ENCODE results near the gene ITPRID2.

ITPRID2 gene

DNA sequence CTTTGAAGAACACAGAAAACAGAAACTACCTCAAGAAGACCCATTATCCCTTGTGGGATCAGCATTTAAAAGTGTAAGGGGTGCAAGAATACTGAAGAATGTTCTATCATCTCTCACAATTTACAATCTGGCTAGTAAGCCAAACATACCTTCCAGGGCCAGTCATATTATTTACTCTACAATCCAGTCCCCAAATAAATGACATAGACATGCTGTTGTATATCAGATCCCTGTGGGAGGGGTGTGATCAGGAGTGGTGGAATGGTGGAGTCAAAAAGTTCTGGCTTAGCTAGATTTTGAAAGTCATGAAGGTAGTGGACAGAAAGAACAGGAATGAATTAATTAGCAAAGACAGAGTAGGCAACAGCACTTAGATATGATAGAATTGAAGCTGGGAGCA lies 1.8 kb upstream of the ITPRID2 start:
- DNase-seq (ENCODE audit: extremely low read depth, low read depth), result no peak
- no peak overlapping the region for H3K4me3 ChIP-seq (replicated peaks; ENCODE audit: low read depth, low read length)
- TF ChIP-seq, protein P1, sequence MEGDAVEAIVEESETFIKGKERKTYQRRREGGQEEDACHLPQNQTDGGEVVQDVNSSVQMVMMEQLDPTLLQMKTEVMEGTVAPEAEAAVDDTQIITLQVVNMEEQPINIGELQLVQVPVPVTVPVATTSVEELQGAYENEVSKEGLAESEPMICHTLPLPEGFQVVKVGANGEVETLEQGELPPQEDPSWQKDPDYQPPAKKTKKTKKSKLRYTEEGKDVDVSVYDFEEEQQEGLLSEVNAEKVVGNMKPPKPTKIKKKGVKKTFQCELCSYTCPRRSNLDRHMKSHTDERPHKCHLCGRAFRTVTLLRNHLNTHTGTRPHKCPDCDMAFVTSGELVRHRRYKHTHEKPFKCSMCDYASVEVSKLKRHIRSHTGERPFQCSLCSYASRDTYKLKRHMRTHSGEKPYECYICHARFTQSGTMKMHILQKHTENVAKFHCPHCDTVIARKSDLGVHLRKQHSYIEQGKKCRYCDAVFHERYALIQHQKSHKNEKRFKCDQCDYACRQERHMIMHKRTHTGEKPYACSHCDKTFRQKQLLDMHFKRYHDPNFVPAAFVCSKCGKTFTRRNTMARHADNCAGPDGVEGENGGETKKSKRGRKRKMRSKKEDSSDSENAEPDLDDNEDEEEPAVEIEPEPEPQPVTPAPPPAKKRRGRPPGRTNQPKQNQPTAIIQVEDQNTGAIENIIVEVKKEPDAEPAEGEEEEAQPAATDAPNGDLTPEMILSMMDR (IDR thresholded peaks at IDR 0.05; ENCODE audit: low read depth, low read length, missing control alignments), result no peak

DNA sequence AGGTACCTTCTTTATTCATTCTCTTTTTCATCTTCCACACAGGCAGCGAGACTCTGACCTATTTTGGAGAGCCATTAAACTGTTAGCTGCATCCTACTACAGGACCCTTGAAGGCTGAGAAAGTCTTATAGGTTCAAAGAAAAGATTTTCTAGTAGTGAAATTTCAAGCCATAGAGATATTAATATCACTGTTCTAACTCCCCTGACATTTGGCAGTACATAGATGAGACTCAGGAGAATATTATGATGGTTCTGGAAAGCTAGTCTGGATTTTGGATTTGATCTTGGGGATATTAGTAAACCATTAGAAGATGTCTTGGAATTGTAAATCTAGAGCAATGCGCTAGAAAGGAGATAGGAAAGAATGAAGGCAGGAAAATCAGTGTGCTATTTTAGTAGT lies 1.3 kb upstream of the ITPRID2 start:
- no peak for DNase-seq (ENCODE audit: extremely low read depth, low read depth)
- no peak overlapping the region for H3K4me3 ChIP-seq (replicated peaks; ENCODE audit: low read depth, low read length)
- TF ChIP-seq, protein P1 (IDR thresholded peaks at IDR 0.05; ENCODE audit: low read depth, low read length, missing control alignments), result no peak

DNA sequence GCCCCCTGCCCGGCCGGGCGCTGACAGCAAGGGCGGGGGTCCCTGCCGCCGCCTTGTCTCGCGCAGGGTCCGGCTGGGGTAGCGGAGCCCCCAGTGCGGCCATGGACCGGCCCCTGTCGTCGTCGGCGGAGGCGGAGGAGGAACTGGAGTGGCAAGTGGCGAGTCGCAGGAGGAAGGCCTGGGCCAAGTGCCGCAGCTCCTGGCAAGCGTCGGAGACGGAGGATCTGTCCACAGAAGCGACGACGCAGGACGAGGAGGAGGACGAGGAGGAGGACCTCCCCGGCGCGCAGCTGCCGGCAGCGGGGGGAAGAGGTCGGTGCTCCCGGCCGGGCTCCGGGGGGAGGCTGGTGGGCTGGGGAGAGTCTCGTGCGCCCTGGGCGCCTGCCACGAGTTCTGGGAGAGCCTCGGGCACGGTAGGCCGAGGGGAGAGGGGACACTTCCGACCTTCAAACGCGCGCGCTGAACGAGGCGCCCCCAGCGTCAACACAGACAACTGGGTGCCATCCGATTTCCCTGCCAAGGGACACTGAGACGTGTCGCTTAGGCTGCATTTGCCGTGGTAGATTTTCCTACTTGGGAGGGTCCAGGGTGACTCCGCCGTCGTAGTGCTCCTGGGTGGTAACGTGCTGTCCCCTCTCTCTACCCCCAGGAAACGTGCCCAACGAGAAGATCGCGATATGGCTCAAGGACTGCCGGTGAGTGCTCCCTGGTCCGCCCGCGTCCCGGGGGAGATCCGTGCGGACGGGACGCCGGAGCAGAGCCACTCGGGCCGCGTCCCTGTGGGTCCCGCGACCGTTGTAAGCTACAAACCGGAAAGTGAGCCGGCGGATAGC lies 652 bp downstream of the ITPRID2 start:
- peak overlapping the region; percentile 94 for H3K4me3 ChIP-seq (replicated peaks; ENCODE audit: low read depth, low read length)
- no peak for DNase-seq (ENCODE audit: extremely low read depth, low read depth)
- TF ChIP-seq, protein P1 (IDR thresholded peaks at IDR 0.05; ENCODE audit: low read depth, low read length, missing control alignments), result peak; percentile 4

DNA sequence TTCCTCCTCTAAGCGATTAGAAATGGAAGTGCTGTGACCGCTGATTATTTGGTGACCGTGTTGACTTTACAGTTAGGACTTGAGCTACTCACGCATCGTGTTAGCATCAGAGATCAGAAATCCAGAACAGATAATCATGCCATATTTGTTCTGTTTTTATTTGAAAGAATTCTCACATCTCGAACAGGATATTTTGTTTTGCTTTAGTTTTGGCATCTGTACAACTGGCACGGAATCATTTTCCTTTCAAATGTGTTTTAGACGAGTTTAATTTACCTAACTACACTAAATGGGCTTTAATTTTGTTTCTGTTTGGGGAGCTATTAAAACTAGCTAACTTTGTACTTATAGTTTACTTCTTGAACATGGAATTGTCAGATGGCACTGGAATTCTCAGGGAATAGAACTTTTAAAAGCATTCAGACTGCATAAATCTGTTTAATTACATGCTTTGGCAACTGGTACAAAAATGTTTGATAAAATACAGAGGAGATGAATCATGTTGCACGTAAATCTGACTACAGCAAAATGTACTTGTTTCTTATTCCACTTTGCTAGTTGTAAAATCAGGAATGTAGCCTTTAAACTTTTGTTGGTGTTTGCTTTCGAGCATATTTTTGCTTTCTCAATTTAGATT lies 1.4 kb downstream of the ITPRID2 start:
- no peak for DNase-seq (ENCODE audit: extremely low read depth, low read depth)
- TF ChIP-seq, protein P1 (IDR thresholded peaks at IDR 0.05; ENCODE audit: low read depth, low read length, missing control alignments), result no peak
- peak overlapping the region; percentile 94 for H3K4me3 ChIP-seq (replicated peaks; ENCODE audit: low read depth, low read length)

DNA sequence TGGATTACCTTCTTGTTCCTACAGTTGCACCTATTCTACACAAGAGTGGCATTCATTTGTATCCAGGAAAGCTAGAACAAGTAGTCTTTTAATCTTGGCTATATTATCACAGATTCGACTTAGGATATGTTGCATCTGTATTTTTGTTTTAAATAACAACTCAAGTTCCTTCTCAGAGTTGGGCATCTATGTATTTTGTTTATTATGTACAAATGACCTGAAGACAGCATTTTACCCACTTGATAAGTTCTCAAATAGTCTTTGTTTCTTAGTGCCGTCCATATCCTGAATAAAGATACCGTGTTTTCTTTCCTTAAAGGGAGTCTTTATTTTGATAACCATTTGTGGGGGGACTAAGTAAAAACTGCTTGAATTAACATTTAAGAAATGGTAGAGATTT lies 2.9 kb downstream of the ITPRID2 start:
- DNase-seq (ENCODE audit: extremely low read depth, low read depth), result no peak
- H3K4me3 ChIP-seq (replicated peaks; ENCODE audit: low read depth, low read length), result peak overlapping the region; percentile 94
- TF ChIP-seq, protein P1 (IDR thresholded peaks at IDR 0.05; ENCODE audit: low read depth, low read length, missing control alignments), result no peak

DNA sequence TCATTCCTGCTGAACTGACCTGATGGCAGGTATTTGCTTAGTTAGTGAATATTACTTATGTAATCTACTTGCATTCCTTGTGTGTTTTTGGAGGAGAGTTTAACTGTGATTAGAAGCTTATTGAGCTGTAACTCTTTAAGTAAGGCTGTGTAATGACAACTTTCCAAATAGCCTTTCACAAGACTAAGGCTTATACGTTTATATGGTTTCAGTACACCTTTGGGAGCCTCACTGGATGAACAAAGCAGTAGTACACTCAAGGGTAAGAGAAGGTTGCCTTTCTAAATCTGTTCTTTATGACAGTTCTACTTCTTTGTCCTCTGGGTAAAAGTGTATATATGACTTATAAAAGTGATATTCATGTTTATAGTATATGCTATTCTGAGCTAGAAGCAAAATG lies 4.3 kb downstream of the ITPRID2 start:
- no peak for DNase-seq (ENCODE audit: extremely low read depth, low read depth)
- TF ChIP-seq, protein P1 (IDR thresholded peaks at IDR 0.05; ENCODE audit: low read depth, low read length, missing control alignments), result no peak
- H3K4me3 ChIP-seq (replicated peaks; ENCODE audit: low read depth, low read length), result peak overlapping the region; percentile 94; the same call in 1 of the 2 replicates
